Measurements from ENCODE around the gene AJAP1.

DNA sequence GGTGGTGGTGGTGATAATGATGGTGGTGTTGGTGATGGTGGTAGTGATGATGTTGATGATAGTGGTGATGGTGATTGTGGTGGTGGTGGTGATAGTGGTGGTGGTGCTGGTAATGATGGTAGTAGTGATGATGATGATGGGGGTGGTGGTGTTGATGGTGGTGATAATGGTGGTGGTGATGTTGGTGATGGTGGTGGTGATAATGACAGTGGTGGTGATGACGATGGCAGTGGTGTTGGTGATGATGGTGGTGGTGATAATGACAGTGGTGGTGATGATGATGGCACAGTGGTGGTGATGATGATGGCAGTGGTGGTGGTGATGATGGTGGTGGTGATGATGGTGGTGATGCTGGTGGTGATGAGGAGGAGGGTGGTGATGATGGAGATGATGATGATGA lies 7.0 kb upstream of the AJAP1 start:
- TF ChIP-seq SNAI2 (CRISPR knock-in tag; IDR thresholded peaks at IDR 0.05) (no peak), POU6F1 (CRISPR knock-in tag; IDR thresholded peaks at IDR 0.05; ENCODE audit: borderline replicate concordance, low read depth) (no peak), RARB (CRISPR knock-in tag; IDR thresholded peaks at IDR 0.05) (no peak), ZFP3 (CRISPR knock-in tag; IDR thresholded peaks at IDR 0.05) (no peak), BACH2 (CRISPR knock-in tag; IDR thresholded peaks at IDR 0.05; ENCODE audit: borderline replicate concordance) (no peak), CSDC2 (CRISPR knock-in tag; IDR thresholded peaks at IDR 0.05) (no peak), TCF4 (CRISPR knock-in tag; IDR thresholded peaks at IDR 0.05; ENCODE audit: borderline replicate concordance) (no peak), OSR1 (CRISPR knock-in tag; IDR thresholded peaks at IDR 0.05) (no peak), ZC3H10 (CRISPR knock-in tag; IDR thresholded peaks at IDR 0.05) (no peak), TSHZ2 (CRISPR knock-in tag; IDR thresholded peaks at IDR 0.05) (no peak)
- TF ChIP-seq, protein P1, sequence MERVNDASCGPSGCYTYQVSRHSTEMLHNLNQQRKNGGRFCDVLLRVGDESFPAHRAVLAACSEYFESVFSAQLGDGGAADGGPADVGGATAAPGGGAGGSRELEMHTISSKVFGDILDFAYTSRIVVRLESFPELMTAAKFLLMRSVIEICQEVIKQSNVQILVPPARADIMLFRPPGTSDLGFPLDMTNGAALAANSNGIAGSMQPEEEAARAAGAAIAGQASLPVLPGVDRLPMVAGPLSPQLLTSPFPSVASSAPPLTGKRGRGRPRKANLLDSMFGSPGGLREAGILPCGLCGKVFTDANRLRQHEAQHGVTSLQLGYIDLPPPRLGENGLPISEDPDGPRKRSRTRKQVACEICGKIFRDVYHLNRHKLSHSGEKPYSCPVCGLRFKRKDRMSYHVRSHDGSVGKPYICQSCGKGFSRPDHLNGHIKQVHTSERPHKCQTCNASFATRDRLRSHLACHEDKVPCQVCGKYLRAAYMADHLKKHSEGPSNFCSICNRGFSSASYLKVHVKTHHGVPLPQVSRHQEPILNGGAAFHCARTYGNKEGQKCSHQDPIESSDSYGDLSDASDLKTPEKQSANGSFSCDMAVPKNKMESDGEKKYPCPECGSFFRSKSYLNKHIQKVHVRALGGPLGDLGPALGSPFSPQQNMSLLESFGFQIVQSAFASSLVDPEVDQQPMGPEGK (CRISPR knock-in tag; IDR thresholded peaks at IDR 0.05; ENCODE audit: borderline replicate concordance), result no peak
